ENCODE data around the gene MAMLD1. TPM values are rescaled to one million over a fixed set of nuclear protein-coding genes. Genes with fewer than 3 reads are reported as not detected.
A peak's percentile ranks its signal among the peaks of the same experiment; 100 is the strongest.

The MAMLD1 gene
- total RNA-seq: 2.6 TPM

GRCh38 chrX:150362599-150363481, at the start of gene MAMLD1:
TSS of gene MAMLD1 (plus strand) at chrX:150363317. CDS start at chrX:150445517, 82,200 bp downstream.
- H3K27me3 ChIP-seq (ENCODE audit: control insufficient read depth in 3 of 3, insufficient read depth in 3 of 3, low read length in 3 of 3): peaks cover 0 to 8% (median 0%) of the 10 kb centered on the region in 3 donors
- no peaks in the 10 kb centered on the region for H3K9me3 ChIP-seq (ENCODE audit: control insufficient read depth in 3 of 3, low read length in 3 of 3)
- H3K4me1 ChIP-seq (ENCODE audit: control insufficient read depth in 3 of 3, insufficient read depth in 3 of 3, low read length in 3 of 3): peaks cover 11 to 25% (median 15%) of the 10 kb centered on the region in 3 donors
- peak within 1 kb of the TSS; percentile 74 to 83 (median 78) for H3K4me3 ChIP-seq (ENCODE audit: low read length in 3 of 3)
- H3K36me3 ChIP-seq (ENCODE audit: control insufficient read depth in 3 of 3, insufficient read depth in 3 of 3, low read length in 3 of 3): no peaks in the 10 kb centered on the region
- H3K9ac ChIP-seq (ENCODE audit: low read depth in 1 of 3, low read length in 3 of 3): peak within 1 kb of the TSS; percentile 81 to 82 (median 81)
- H3K27ac ChIP-seq (ENCODE audit: low read depth, low read length): peak within 1 kb of the TSS; percentile 74

- no peaks in the 10 kb centered on the region for H3K36me3 ChIP-seq (ENCODE audit: control insufficient read depth in 3 of 3, insufficient read depth in 3 of 3, low read length in 3 of 3)
- H3K27me3 ChIP-seq (ENCODE audit: control insufficient read depth in 3 of 3, insufficient read depth in 3 of 3, low read length in 3 of 3): no peaks in the 10 kb centered on the region
- H3K4me3 ChIP-seq (ENCODE audit: low read length in 3 of 3): no peak overlapping the region
- no peak overlapping the region for H3K9ac ChIP-seq (ENCODE audit: low read depth in 1 of 3, low read length in 3 of 3)
- H3K27ac ChIP-seq (ENCODE audit: low read depth, low read length): no peak overlapping the region
- no peaks in the 10 kb centered on the region for H3K4me1 ChIP-seq (ENCODE audit: control insufficient read depth in 3 of 3, insufficient read depth in 3 of 3, low read length in 3 of 3)
- H3K9me3 ChIP-seq (ENCODE audit: control insufficient read depth in 3 of 3, low read length in 3 of 3): peaks cover 0 to 2% (median 0%) of the 10 kb centered on the region in 3 donors
These were observed 49.6 kb upstream of the MAMLD1 start for GRCh38 chrX:150313514-150313913.

DNA sequence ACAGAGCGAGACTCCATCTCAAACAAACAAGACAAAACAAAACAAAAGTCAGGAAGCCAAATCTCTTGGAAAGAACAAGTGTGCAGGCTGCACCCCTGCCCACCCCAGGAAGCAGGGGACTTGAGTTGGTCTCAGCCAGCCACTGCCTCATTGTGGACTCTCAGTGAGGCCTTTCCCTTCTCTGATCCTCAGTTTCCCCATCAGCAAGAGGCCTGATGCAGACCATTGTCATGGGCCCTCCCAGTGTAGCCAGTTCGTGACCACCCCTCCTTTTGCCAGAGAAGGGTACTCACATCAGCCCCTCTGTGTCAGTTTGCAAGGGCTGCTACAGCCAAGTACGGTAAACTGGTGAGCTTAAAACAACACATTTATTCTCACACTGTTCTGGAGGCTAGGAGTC, 48.9 kb upstream of the MAMLD1 start:
- no peaks in the 10 kb centered on the region for H3K4me1 ChIP-seq (ENCODE audit: control insufficient read depth in 3 of 3, insufficient read depth in 3 of 3, low read length in 3 of 3)
- H3K36me3 ChIP-seq (ENCODE audit: control insufficient read depth in 3 of 3, insufficient read depth in 3 of 3, low read length in 3 of 3): no peaks in the 10 kb centered on the region
- H3K9ac ChIP-seq (ENCODE audit: low read depth in 1 of 3, low read length in 3 of 3): no peak overlapping the region
- H3K4me3 ChIP-seq (ENCODE audit: low read length in 3 of 3): no peak overlapping the region
- H3K27ac ChIP-seq (ENCODE audit: low read depth, low read length): no peak overlapping the region
- H3K27me3 ChIP-seq (ENCODE audit: control insufficient read depth in 3 of 3, insufficient read depth in 3 of 3, low read length in 3 of 3): no peaks in the 10 kb centered on the region
- H3K9me3 ChIP-seq (ENCODE audit: control insufficient read depth in 3 of 3, low read length in 3 of 3): peaks cover 0 to 2% (median 0%) of the 10 kb centered on the region in 3 donors

- no peak overlapping the region for H3K9ac ChIP-seq (ENCODE audit: low read depth in 1 of 3, low read length in 3 of 3)
- peaks cover 0 to 2% (median 0%) of the 10 kb centered on the region in 3 donors for H3K9me3 ChIP-seq (ENCODE audit: control insufficient read depth in 3 of 3, low read length in 3 of 3)
- no peaks in the 10 kb centered on the region for H3K36me3 ChIP-seq (ENCODE audit: control insufficient read depth in 3 of 3, insufficient read depth in 3 of 3, low read length in 3 of 3)
- H3K4me1 ChIP-seq (ENCODE audit: control insufficient read depth in 3 of 3, insufficient read depth in 3 of 3, low read length in 3 of 3): no peaks in the 10 kb centered on the region
- no peaks in the 10 kb centered on the region for H3K27me3 ChIP-seq (ENCODE audit: control insufficient read depth in 3 of 3, insufficient read depth in 3 of 3, low read length in 3 of 3)
- no peak overlapping the region for H3K27ac ChIP-seq (ENCODE audit: low read depth, low read length)
- no peak overlapping the region for H3K4me3 ChIP-seq (ENCODE audit: low read length in 3 of 3)
These were observed 46.6 kb upstream of the MAMLD1 start for GRCh38 chrX:150316564-150316963.

GRCh38 chrX:150323020-150323419, 40.1 kb upstream of the MAMLD1 start:
- H3K9ac ChIP-seq (ENCODE audit: low read depth in 1 of 3, low read length in 3 of 3): no peak overlapping the region
- H3K4me1 ChIP-seq (ENCODE audit: control insufficient read depth in 3 of 3, insufficient read depth in 3 of 3, low read length in 3 of 3): no peaks in the 10 kb centered on the region
- no peak overlapping the region for H3K27ac ChIP-seq (ENCODE audit: low read depth, low read length)
- no peaks in the 10 kb centered on the region for H3K9me3 ChIP-seq (ENCODE audit: control insufficient read depth in 3 of 3, low read length in 3 of 3)
- no peak overlapping the region for H3K4me3 ChIP-seq (ENCODE audit: low read length in 3 of 3)
- H3K36me3 ChIP-seq (ENCODE audit: control insufficient read depth in 3 of 3, insufficient read depth in 3 of 3, low read length in 3 of 3): no peaks in the 10 kb centered on the region
- H3K27me3 ChIP-seq (ENCODE audit: control insufficient read depth in 3 of 3, insufficient read depth in 3 of 3, low read length in 3 of 3): no peaks in the 10 kb centered on the region

GRCh38 chrX:150324035-150324728, 38.9 kb upstream of the MAMLD1 start:
- Histone ChIP-seq H3K4me3 (ENCODE audit: low read length in 3 of 3) (no peak overlapping the region), H3K27ac (ENCODE audit: low read depth, low read length) (no peak overlapping the region), H3K27me3 (ENCODE audit: control insufficient read depth in 3 of 3, insufficient read depth in 3 of 3, low read length in 3 of 3) (peaks cover 0 to under 1% (median 0%) of the 10 kb centered on the region in 3 donors), H3K9me3 (ENCODE audit: control insufficient read depth in 3 of 3, low read length in 3 of 3) (no peaks in the 10 kb centered on the region), H3K9ac (ENCODE audit: low read depth in 1 of 3, low read length in 3 of 3) (no peak overlapping the region), H3K4me1 (ENCODE audit: control insufficient read depth in 3 of 3, insufficient read depth in 3 of 3, low read length in 3 of 3) (peaks cover 0 to 1% (median 0%) of the 10 kb centered on the region in 3 donors), H3K36me3 (ENCODE audit: control insufficient read depth in 3 of 3, insufficient read depth in 3 of 3, low read length in 3 of 3) (no peaks in the 10 kb centered on the region)

GRCh38 chrX:150324919-150325318, 38.2 kb upstream of the MAMLD1 start:
- Histone ChIP-seq H3K27me3 (ENCODE audit: control insufficient read depth in 3 of 3, insufficient read depth in 3 of 3, low read length in 3 of 3) (peaks cover 0 to 6% (median 0%) of the 10 kb centered on the region in 3 donors), H3K4me3 (ENCODE audit: low read length in 3 of 3) (no peak overlapping the region), H3K27ac (ENCODE audit: low read depth, low read length) (no peak overlapping the region), H3K36me3 (ENCODE audit: control insufficient read depth in 3 of 3, insufficient read depth in 3 of 3, low read length in 3 of 3) (no peaks in the 10 kb centered on the region), H3K9me3 (ENCODE audit: control insufficient read depth in 3 of 3, low read length in 3 of 3) (no peaks in the 10 kb centered on the region), H3K9ac (ENCODE audit: low read depth in 1 of 3, low read length in 3 of 3) (no peak overlapping the region), H3K4me1 (ENCODE audit: control insufficient read depth in 3 of 3, insufficient read depth in 3 of 3, low read length in 3 of 3) (peaks cover 0 to 7% (median 0%) of the 10 kb centered on the region in 3 donors)

GRCh38 chrX:150326541-150327247, 36.4 kb upstream of the MAMLD1 start:
- no peaks in the 10 kb centered on the region for H3K9me3 ChIP-seq (ENCODE audit: control insufficient read depth in 3 of 3, low read length in 3 of 3)
- no peak overlapping the region for H3K4me3 ChIP-seq (ENCODE audit: low read length in 3 of 3)
- no peak overlapping the region for H3K9ac ChIP-seq (ENCODE audit: low read depth in 1 of 3, low read length in 3 of 3)
- no peak overlapping the region for H3K27ac ChIP-seq (ENCODE audit: low read depth, low read length)
- H3K36me3 ChIP-seq (ENCODE audit: control insufficient read depth in 3 of 3, insufficient read depth in 3 of 3, low read length in 3 of 3): no peaks in the 10 kb centered on the region
- H3K4me1 ChIP-seq (ENCODE audit: control insufficient read depth in 3 of 3, insufficient read depth in 3 of 3, low read length in 3 of 3): peaks cover 0 to 7% (median 0%) of the 10 kb centered on the region in 3 donors
- H3K27me3 ChIP-seq (ENCODE audit: control insufficient read depth in 3 of 3, insufficient read depth in 3 of 3, low read length in 3 of 3): peaks cover 0 to 6% (median 0%) of the 10 kb centered on the region in 3 donors

DNA sequence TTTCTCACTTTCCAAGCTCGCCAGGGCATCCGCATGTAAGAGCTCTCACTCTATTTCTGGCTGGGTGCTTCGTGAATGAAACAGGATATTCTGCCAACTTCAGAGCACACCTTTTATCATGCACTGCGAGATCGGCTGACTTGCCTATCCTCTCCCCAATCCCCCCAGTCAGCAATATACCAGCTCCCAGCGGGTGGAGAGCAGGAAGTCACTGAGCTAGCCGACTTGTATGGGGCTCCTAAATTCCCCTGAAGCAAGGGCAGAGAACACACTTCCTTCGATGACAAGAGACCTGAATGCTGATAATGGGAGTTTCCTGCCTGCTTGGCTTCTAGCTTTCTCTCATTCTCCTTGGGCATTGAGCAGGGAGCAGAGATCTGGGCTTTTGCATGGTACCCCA, 33.8 kb upstream of the MAMLD1 start:
- peaks cover 0 to 6% (median 0%) of the 10 kb centered on the region in 3 donors for H3K27me3 ChIP-seq (ENCODE audit: control insufficient read depth in 3 of 3, insufficient read depth in 3 of 3, low read length in 3 of 3)
- no peak overlapping the region for H3K27ac ChIP-seq (ENCODE audit: low read depth, low read length)
- no peak overlapping the region for H3K9ac ChIP-seq (ENCODE audit: low read depth in 1 of 3, low read length in 3 of 3)
- no peak overlapping the region for H3K4me3 ChIP-seq (ENCODE audit: low read length in 3 of 3)
- no peaks in the 10 kb centered on the region for H3K36me3 ChIP-seq (ENCODE audit: control insufficient read depth in 3 of 3, insufficient read depth in 3 of 3, low read length in 3 of 3)
- H3K9me3 ChIP-seq (ENCODE audit: control insufficient read depth in 3 of 3, low read length in 3 of 3): no peaks in the 10 kb centered on the region
- H3K4me1 ChIP-seq (ENCODE audit: control insufficient read depth in 3 of 3, insufficient read depth in 3 of 3, low read length in 3 of 3): peaks cover 0 to 7% (median 0%) of the 10 kb centered on the region in 3 donors

Measured in skeletal muscle tissue (tissue), 4 donors.